GM13977 (cell line): ENCODE results near the gene STARD6.

Source experiments
- DNase-seq: peaks from one replicate; pipeline ENCODE4 v3.0.0; 2012; ENCODE audit warnings: low spot score
- CTCF ChIP-seq: IDR thresholded peaks from 2 replicates; pipeline ENCODE4 v1.5.1; 2012; ENCODE audit warnings: mild to moderate bottlenecking, control low read depth; ENCODE audit not compliant: insufficient read depth; ENCODE audit errors: extremely low read depth, missing control alignments
- in situ Hi-C: fragments of 300-500 bp; cut with MboI; formaldehyde crosslinking; loops from one replicate; pipeline ENCODE4 v1.12.0; 2022; ENCODE audit warnings: low sequenced_read_pairs, low pct_unique_long_range_greater_than_20kb, mixed read lengths, inconsistent platforms; ENCODE audit not compliant: unreplicated experiment

The STARD6 gene

GRCh38 chr18:54357660-54358494 lies at the start of gene STARD6, which contains the start of gene C18orf54:
Gene STARD6 (minus strand): TSS chr18:54357858. CDS start chr18:54354573, 3,285 bp downstream.
Gene C18orf54 (plus strand): TSS chr18:54357906. CDS start chr18:54360573, 2,667 bp downstream.
- DNase-seq = peak; percentile 94
- peak; percentile 67 for TF ChIP-seq CTCF
- in situ Hi-C loops = no loop called here

GRCh38 chr18:54405290-54405689 lies 47.6 kb upstream of the STARD6 start:
- DNase-seq = no peak
- in situ Hi-C loops = no loop called here
- TF ChIP-seq CTCF = no peak

- no peak for DNase-seq
- in situ Hi-C loops = no loop called here
- TF ChIP-seq CTCF = no peak
Measured at GRCh38 chr18:54396760-54397159, 39.1 kb upstream of the STARD6 start.

- in situ Hi-C loops = no loop called here
- DNase-seq = no peak
- no peak for TF ChIP-seq CTCF
Measured at GRCh38 chr18:54393648-54394294, 36.1 kb upstream of the STARD6 start.

GRCh38 chr18:54392543-54393023 lies 34.9 kb upstream of the STARD6 start:
- in situ Hi-C loops = no loop called here
- peak; percentile 69 for TF ChIP-seq CTCF
- DNase-seq = peak; percentile 43

- in situ Hi-C loops = no loop called here
- TF ChIP-seq CTCF = no peak
- no peak for DNase-seq
Measured at GRCh38 chr18:54390838-54391237, 33.2 kb upstream of the STARD6 start.
